ENCODE results near the gene PPP1R13L.

PPP1R13L gene

DNA sequence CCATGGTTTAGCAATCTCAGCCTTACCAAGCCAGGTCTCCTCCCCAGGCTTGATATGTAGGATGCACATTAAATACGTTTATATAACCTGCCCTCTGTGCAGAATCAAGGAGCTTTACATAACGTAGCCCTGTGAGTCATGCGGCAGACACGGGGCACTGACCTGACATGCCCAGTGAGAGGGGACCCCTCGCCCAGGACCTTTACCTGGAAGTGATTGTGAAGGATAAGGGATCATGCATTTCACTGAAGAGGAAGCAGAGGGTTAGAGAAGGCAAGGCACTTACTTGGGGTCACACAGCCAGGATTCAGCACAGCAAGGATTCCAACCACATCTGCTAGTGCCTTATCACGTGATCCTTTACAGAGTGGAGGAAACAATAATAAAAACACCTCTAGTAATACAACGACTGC is 44.0 kb upstream of the PPP1R13L start (continued):
- TF ChIP-seq ZNF416 (tag by site-specific recombination; IDR thresholded peaks at IDR 0.05) (no peak), ZNF600 (tag by site-specific recombination; IDR thresholded peaks at IDR 0.05) (peak; percentile 44; the same call in 1 of the 2 replicates), ZEB2 (tag by site-specific recombination; IDR thresholded peaks at IDR 0.05) (0 out of 2 replicates have a peak, but pooled peaks have one; percentile 19)

DNA sequence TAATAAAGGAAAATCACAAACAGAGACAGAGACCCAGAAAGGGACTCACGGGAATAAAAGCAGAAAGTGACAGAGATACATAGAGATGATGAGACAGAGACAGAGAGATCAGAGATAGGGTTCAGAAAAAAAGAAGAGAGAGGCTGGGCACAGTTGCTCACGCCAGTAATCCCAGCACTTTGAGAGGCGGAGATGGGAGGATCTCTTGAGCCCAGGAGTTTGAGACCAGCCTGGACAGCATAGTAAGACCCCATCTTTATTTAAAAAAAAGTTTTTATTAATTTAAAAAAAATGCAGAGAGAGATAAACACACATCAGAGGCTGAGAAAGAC is 43.5 kb upstream of the PPP1R13L start:
- H3K36me3 ChIP-seq (ENCODE audit: control insufficient read depth in 2 of 2, insufficient read depth in 1 of 2, low read length in 2 of 2), result no peaks in the 10 kb centered on the region
- H3K4me3 ChIP-seq (ENCODE audit: low read depth, low read length), result no peak overlapping the region
- no peaks in the 10 kb centered on the region for H3K9me3 ChIP-seq (ENCODE audit: control insufficient read depth, insufficient read depth, low read depth, low read length)
- ChIA-PET CTCF (interaction anchor here (0.5 to 4.2 kb wide), 9 partner anchors 9 to 194 kb away, joined by 3 to 33 read pairs (median 4); no protein-coding TSS in a partner anchor), POLR2A (interaction anchor here (1.4 kb wide), 1 partner anchor 30 kb away, joined by 4 read pairs; no protein-coding TSS in a partner anchor)
- TF ChIP-seq ZNF416 (tag by site-specific recombination; IDR thresholded peaks at IDR 0.05), result no peak
- no peak for TF ChIP-seq ZBTB8A (tag by site-specific recombination; IDR thresholded peaks at IDR 0.05)
- TF ChIP-seq BCL6B (tag by site-specific recombination; IDR thresholded peaks at IDR 0.05), result no peak
- TF ChIP-seq, protein P1, sequence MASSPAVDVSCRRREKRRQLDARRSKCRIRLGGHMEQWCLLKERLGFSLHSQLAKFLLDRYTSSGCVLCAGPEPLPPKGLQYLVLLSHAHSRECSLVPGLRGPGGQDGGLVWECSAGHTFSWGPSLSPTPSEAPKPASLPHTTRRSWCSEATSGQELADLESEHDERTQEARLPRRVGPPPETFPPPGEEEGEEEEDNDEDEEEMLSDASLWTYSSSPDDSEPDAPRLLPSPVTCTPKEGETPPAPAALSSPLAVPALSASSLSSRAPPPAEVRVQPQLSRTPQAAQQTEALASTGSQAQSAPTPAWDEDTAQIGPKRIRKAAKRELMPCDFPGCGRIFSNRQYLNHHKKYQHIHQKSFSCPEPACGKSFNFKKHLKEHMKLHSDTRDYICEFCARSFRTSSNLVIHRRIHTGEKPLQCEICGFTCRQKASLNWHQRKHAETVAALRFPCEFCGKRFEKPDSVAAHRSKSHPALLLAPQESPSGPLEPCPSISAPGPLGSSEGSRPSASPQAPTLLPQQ (tag by site-specific recombination; IDR thresholded peaks at IDR 0.05), result no peak
- TF ChIP-seq ZNF121 (tag by site-specific recombination; IDR thresholded peaks at IDR 0.05), result peak; percentile 91
- TF ChIP-seq ZSCAN16 (tag by site-specific recombination; IDR thresholded peaks at IDR 0.05), result no peak
- no peak overlapping the region for H3K27ac ChIP-seq (ENCODE audit: extremely low read depth, low read depth, low read length)
- 0 out of 2 replicates have a peak, but pooled peaks cover 4% of the 10 kb centered on the region for H3K4me1 ChIP-seq (ENCODE audit: control insufficient read depth, insufficient read depth, low read length)

DNA sequence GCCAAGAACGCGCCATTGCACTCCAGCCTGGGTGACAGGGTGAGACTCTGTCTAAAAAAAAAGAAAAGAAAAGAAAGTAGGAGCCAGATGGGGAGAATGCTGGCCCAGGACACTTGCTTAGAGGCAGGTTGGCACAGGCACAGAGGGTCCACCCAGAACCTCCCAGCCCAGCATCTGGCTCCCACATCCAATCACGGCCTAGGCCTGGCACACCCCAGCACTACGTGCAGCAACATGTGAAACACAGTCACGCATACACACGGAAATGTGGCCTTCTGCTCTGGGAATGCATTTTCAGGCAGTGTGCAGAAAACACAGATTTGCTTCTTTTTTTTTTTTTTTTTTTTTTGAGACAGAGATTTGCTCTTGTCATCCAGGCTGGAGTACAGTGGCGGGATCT is 42.1 kb upstream of the PPP1R13L start:
- H3K4me3 ChIP-seq (ENCODE audit: low read depth, low read length), result no peak overlapping the region
- ChIA-PET POLR2A (no interaction called here), CTCF (interaction anchor here (0.6 to 4.2 kb wide), 9 partner anchors 10 to 38 kb away, joined by 3 to 38 read pairs (median 5); no protein-coding TSS in a partner anchor)
- H3K36me3 ChIP-seq (ENCODE audit: control insufficient read depth in 2 of 2, insufficient read depth in 1 of 2, low read length in 2 of 2), result no peaks in the 10 kb centered on the region
- no peak overlapping the region for H3K27ac ChIP-seq (ENCODE audit: extremely low read depth, low read depth, low read length)
- 0 out of 2 replicates have a peak, but pooled peaks have one; percentile 9 for TF ChIP-seq PRDM10 (tag by site-specific recombination; IDR thresholded peaks at IDR 0.05)
- TF ChIP-seq ELK4 (IDR thresholded peaks at IDR 0.05; ENCODE audit: borderline replicate concordance, low read depth, low read length), result no peak
- TF ChIP-seq ZBTB17 (tag by site-specific recombination; IDR thresholded peaks at IDR 0.05), result 0 out of 2 replicates have a peak, but pooled peaks have one; percentile 23
- H3K9me3 ChIP-seq (ENCODE audit: control insufficient read depth, insufficient read depth, low read depth, low read length), result no peaks in the 10 kb centered on the region
- H3K4me1 ChIP-seq (ENCODE audit: control insufficient read depth, insufficient read depth, low read length), result 0 out of 2 replicates have a peak, but pooled peaks cover 8% of the 10 kb centered on the region

DNA sequence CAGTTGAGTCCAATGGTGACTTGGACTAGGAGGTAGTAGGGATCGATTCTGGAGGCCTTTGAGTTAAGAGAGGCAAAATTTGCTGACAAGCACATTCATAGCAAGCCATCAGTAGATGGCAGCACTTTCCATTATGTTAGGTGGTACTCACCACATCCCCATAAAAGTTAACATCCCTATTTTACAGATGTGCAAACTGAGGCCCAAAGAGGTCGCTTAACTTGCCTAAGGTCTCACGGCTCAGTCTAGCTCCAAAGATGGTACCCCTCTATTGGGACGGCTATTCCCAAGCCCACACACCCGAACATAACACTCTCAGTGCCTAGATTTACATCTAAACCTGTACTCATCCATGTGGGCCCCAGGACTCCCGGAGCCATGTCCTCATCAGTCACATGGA is 41.4 kb upstream of the PPP1R13L start:
- POLR2A ChIA-PET, result no interaction called here
- Histone ChIP-seq H3K9me3 (ENCODE audit: control insufficient read depth, insufficient read depth, low read depth, low read length) (no peaks in the 10 kb centered on the region), H3K4me1 (ENCODE audit: control insufficient read depth, insufficient read depth, low read length) (0 out of 2 replicates have a peak, but pooled peaks cover 8% of the 10 kb centered on the region), H3K36me3 (ENCODE audit: control insufficient read depth in 2 of 2, insufficient read depth in 1 of 2, low read length in 2 of 2) (no peaks in the 10 kb centered on the region), H3K4me3 (ENCODE audit: low read depth, low read length) (no peak overlapping the region), H3K27ac (ENCODE audit: extremely low read depth, low read depth, low read length) (no peak overlapping the region)
- CTCF ChIA-PET, result interaction anchor here (0.5 to 4.2 kb wide), 15 partner anchors 9 to 513 kb away, joined by 3 to 38 read pairs (median 6); partner anchors contain the start of gene FOSB
- 0 out of 2 replicates have a peak, but pooled peaks have one; percentile 32 for TF ChIP-seq ZXDB (tag by site-specific recombination; IDR thresholded peaks at IDR 0.05)
- peak; percentile 92; the same call in 1 of the 2 replicates for TF ChIP-seq MZF1 (tag by site-specific recombination; IDR thresholded peaks at IDR 0.05; ENCODE audit: borderline replicate concordance)
- TF ChIP-seq, protein P2, sequence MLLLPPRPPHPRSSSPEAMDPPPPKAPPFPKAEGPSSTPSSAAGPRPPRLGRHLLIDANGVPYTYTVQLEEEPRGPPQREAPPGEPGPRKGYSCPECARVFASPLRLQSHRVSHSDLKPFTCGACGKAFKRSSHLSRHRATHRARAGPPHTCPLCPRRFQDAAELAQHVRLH (tag by site-specific recombination; IDR thresholded peaks at IDR 0.05), result peak; percentile 92
- peak; percentile 42 for TF ChIP-seq ZNF654 (tag by site-specific recombination; IDR thresholded peaks at IDR 0.05; ENCODE audit: low read depth)
- peak; percentile 12; the same call in 1 of the 2 replicates for TF ChIP-seq ZNF121 (tag by site-specific recombination; IDR thresholded peaks at IDR 0.05)
- no peak for TF ChIP-seq SCRT1 (tag by site-specific recombination; IDR thresholded peaks at IDR 0.05; ENCODE audit: borderline replicate concordance)
- TF ChIP-seq ZNF10 (tag by site-specific recombination; IDR thresholded peaks at IDR 0.05), result peak; percentile 30; the same call in 1 of the 2 replicates
- no peak for TF ChIP-seq ZBTB1 (tag by site-specific recombination; IDR thresholded peaks at IDR 0.05)
- TF ChIP-seq, protein P3, sequence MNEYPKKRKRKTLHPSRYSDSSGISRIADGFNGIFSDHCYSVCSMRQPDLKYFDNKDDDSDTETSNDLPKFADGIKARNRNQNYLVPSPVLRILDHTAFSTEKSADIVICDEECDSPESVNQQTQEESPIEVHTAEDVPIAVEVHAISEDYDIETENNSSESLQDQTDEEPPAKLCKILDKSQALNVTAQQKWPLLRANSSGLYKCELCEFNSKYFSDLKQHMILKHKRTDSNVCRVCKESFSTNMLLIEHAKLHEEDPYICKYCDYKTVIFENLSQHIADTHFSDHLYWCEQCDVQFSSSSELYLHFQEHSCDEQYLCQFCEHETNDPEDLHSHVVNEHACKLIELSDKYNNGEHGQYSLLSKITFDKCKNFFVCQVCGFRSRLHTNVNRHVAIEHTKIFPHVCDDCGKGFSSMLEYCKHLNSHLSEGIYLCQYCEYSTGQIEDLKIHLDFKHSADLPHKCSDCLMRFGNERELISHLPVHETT (tag by site-specific recombination; IDR thresholded peaks at IDR 0.05), result 0 out of 2 replicates have a peak, but pooled peaks have one; percentile 23

Data from HEK293 (cell line).